ENCODE data around the gene DDR2.

GRCh38 chr1:162612606-162613400 is 19.5 kb upstream of the DDR2 start:
- TF ChIP-seq EZH2 (IDR thresholded peaks at IDR 0.05; ENCODE audit: insufficient read depth, poor library complexity, severe bottlenecking) (no peak), EZH2phosphoT487 (IDR thresholded peaks at IDR 0.05; ENCODE audit: insufficient read depth, low read depth) (no peak)
